ENCODE measurements around the gene METAP1.
"Not testable (repeated sequence)": the region's sequence is repeated elsewhere in the genome, so short reads cannot be mapped to it uniquely, and the experiment has no call there.

The METAP1 gene

DNA sequence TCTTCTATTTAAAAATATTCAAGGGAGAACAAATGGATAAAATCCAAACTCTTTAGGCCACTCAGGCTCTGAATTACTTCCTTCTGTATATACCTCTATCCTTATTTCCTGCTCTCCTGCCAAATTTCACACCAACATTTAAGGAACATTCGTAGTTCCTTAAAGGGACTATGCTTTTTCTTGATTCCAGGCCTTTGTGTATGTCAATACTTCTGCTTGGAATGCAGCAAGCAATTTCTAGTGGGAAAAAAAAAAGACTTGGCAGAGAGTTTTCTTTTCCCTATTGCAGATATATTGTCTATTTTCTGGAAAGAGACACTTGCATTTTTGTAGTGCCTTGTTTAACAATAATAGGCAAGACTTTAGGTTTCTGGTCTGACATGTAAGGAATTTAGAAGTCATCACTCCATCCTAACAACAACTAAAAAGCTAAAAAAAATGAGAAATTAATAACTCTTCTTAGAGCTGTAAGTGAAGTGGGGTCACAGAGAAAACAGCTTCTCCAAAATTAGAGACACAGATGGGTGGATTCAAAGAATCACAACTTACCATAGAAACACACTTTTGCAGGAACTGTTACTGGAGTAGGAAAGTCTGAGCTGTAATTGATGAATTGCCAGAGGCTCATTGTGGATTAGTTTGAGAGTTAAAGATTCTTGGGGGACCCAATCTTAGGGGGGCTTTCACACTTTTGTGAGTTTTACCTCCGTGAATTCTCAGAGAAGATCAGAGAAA lies 95.1 kb downstream of the METAP1 start:
- Histone ChIP-seq H3K4me2 (ENCODE audit: insufficient read depth, low read length) (no peak overlapping the region), H3K79me2 (ENCODE audit: insufficient read depth, low read length) (peaks cover 40% of the 10 kb centered on the region), H3K4me1 (ENCODE audit: insufficient read depth, low read length) (peaks cover 30% of the 10 kb centered on the region), H3K9ac (ENCODE audit: low read depth, low read length) (no peak overlapping the region), H3K9me3 (ENCODE audit: insufficient read depth, low read length, severe bottlenecking) (no peaks in the 10 kb centered on the region), H3K36me3 (ENCODE audit: insufficient read depth, low read length) (peaks cover 3% of the 10 kb centered on the region; the same call in 1 of the 2 replicates), H2AFZ (ENCODE audit: low read depth, low read length) (no peak overlapping the region), H4K20me1 (ENCODE audit: insufficient read depth, low read length) (no peaks in the 10 kb centered on the region), H3K4me3 (ENCODE audit: low read depth in 1 of 2, low read length in 2 of 2) (no peak overlapping the region), H3K27ac (ENCODE audit: low read length) (no peak overlapping the region), H3K27me3 (ENCODE audit: insufficient read depth, low read length, poor library complexity) (no peaks in the 10 kb centered on the region)
- TF ChIP-seq, protein P1, sequence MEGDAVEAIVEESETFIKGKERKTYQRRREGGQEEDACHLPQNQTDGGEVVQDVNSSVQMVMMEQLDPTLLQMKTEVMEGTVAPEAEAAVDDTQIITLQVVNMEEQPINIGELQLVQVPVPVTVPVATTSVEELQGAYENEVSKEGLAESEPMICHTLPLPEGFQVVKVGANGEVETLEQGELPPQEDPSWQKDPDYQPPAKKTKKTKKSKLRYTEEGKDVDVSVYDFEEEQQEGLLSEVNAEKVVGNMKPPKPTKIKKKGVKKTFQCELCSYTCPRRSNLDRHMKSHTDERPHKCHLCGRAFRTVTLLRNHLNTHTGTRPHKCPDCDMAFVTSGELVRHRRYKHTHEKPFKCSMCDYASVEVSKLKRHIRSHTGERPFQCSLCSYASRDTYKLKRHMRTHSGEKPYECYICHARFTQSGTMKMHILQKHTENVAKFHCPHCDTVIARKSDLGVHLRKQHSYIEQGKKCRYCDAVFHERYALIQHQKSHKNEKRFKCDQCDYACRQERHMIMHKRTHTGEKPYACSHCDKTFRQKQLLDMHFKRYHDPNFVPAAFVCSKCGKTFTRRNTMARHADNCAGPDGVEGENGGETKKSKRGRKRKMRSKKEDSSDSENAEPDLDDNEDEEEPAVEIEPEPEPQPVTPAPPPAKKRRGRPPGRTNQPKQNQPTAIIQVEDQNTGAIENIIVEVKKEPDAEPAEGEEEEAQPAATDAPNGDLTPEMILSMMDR (IDR thresholded peaks at IDR 0.05; ENCODE audit: borderline replicate concordance, extremely low read depth, low read length, poor library complexity, severe bottlenecking), result no peak
- TF ChIP-seq EZH2 (IDR thresholded peaks at IDR 0.05; ENCODE audit: borderline replicate concordance, low read depth, low read length, severe bottlenecking), result no peak
- ATAC-seq (ENCODE audit: insufficient read depth, low read depth) (no peak), DNase-seq (no peak)

DNA sequence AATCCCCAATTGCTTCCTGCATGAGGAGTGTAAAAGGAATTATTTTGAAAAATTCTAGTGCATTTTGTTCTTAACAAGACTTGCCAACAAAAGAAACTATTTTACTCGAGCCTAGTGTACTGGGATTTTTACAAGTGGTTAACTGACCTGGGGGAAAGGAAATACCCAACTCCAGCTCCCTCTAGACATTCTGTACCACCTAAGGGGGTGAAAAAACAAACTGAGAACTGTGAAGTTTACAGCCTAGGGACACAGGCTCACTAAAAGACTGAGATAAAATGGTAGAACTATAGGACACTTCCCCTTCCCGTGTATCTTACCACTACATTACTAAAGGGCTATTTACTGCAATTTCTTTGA lies 95.7 kb downstream of the METAP1 start:
- no peaks in the 10 kb centered on the region for H3K9me3 ChIP-seq (ENCODE audit: insufficient read depth, low read length, severe bottlenecking)
- no peak for ATAC-seq (ENCODE audit: insufficient read depth, low read depth)
- no peak overlapping the region for H3K4me3 ChIP-seq (ENCODE audit: low read depth in 1 of 2, low read length in 2 of 2)
- no peaks in the 10 kb centered on the region for H3K36me3 ChIP-seq (ENCODE audit: insufficient read depth, low read length)
- no peak overlapping the region for H3K27ac ChIP-seq (ENCODE audit: low read length)
- H3K9ac ChIP-seq (ENCODE audit: low read depth, low read length), result no peak overlapping the region
- H3K4me2 ChIP-seq (ENCODE audit: insufficient read depth, low read length), result no peak overlapping the region
- DNase-seq, result no peak
- H4K20me1 ChIP-seq (ENCODE audit: insufficient read depth, low read length), result no peaks in the 10 kb centered on the region
- peaks cover 35% of the 10 kb centered on the region for H3K79me2 ChIP-seq (ENCODE audit: insufficient read depth, low read length)
- H3K4me1 ChIP-seq (ENCODE audit: insufficient read depth, low read length), result peaks cover 28% of the 10 kb centered on the region
- no peaks in the 10 kb centered on the region for H3K27me3 ChIP-seq (ENCODE audit: insufficient read depth, low read length, poor library complexity)
- no peak for TF ChIP-seq EZH2 (IDR thresholded peaks at IDR 0.05; ENCODE audit: borderline replicate concordance, low read depth, low read length, severe bottlenecking)
- TF ChIP-seq, protein P1 (IDR thresholded peaks at IDR 0.05; ENCODE audit: borderline replicate concordance, extremely low read depth, low read length, poor library complexity, severe bottlenecking), result no peak
- H2AFZ ChIP-seq (ENCODE audit: low read depth, low read length), result no peak overlapping the region

DNA sequence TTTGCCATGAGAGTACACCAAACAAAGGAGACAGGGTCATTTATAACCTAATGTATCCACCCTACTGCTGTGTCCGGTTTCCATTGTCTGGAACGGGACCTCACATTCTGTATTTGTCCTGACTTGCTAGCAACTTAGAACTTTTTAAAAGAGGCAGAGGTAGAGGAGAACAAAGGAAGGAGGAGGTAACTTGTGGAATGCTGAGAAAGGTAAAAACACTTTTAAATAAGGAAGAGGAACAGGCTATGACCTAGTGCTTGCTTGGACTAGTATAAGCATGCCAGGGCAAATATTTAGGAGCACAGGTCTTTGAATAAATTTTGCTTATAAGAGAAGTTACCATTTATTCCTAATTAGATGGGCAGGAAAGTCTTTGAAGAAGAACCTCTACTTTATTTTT lies 96.3 kb downstream of the METAP1 start:
- H3K36me3 ChIP-seq (ENCODE audit: insufficient read depth, low read length); H3K9ac ChIP-seq (ENCODE audit: low read depth, low read length); H4K20me1 ChIP-seq (ENCODE audit: insufficient read depth, low read length); DNase-seq; H3K27ac ChIP-seq (ENCODE audit: low read length); H3K9me3 ChIP-seq (ENCODE audit: insufficient read depth, low read length, severe bottlenecking); H3K4me3 ChIP-seq (ENCODE audit: low read depth in 1 of 2, low read length in 2 of 2); ATAC-seq (ENCODE audit: insufficient read depth, low read depth); H3K27me3 ChIP-seq (ENCODE audit: insufficient read depth, low read length, poor library complexity); H3K4me2 ChIP-seq (ENCODE audit: insufficient read depth, low read length); H2AFZ ChIP-seq (ENCODE audit: low read depth, low read length): not testable (repeated sequence)
- Histone ChIP-seq H3K79me2 (ENCODE audit: insufficient read depth, low read length) (peaks cover 28% of the 10 kb centered on the region), H3K4me1 (ENCODE audit: insufficient read depth, low read length) (peaks cover 22% of the 10 kb centered on the region)

DNA sequence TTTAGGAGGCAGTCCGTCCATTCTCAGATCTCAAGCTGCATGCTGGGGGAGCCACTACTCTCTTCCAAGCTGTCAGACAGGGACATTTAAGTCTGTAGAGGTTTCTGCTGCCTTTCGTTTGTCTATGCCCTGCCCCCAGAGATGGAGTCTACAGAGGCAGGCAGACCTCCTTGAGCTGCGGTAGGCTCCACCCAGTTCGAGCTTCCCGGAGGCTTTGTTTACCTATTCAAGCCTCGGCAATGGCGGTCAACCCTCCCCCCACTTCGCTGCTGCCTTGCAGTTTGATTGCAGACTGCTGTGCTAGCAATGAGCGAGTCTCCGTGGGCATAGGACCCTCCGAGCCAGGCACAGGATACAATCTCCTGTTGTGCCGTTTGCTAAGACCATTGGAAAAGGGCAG lies 103.8 kb downstream of the METAP1 start:
- Histone ChIP-seq H3K4me3 (ENCODE audit: low read depth in 1 of 2, low read length in 2 of 2) (no peak overlapping the region), H3K4me1 (ENCODE audit: insufficient read depth, low read length) (no peaks in the 10 kb centered on the region), H3K36me3 (ENCODE audit: insufficient read depth, low read length) (no peaks in the 10 kb centered on the region), H4K20me1 (ENCODE audit: insufficient read depth, low read length) (no peaks in the 10 kb centered on the region), H3K27ac (ENCODE audit: low read length) (no peak overlapping the region), H3K9ac (ENCODE audit: low read depth, low read length) (no peak overlapping the region), H3K4me2 (ENCODE audit: insufficient read depth, low read length) (no peak overlapping the region), H3K9me3 (ENCODE audit: insufficient read depth, low read length, severe bottlenecking) (no peaks in the 10 kb centered on the region), H2AFZ (ENCODE audit: low read depth, low read length) (no peak overlapping the region), H3K79me2 (ENCODE audit: insufficient read depth, low read length) (no peaks in the 10 kb centered on the region), H3K27me3 (ENCODE audit: insufficient read depth, low read length, poor library complexity) (no peaks in the 10 kb centered on the region)
- TF ChIP-seq, protein P1 (IDR thresholded peaks at IDR 0.05; ENCODE audit: borderline replicate concordance, extremely low read depth, low read length, poor library complexity, severe bottlenecking), result no peak
- no peak for TF ChIP-seq EZH2 (IDR thresholded peaks at IDR 0.05; ENCODE audit: borderline replicate concordance, low read depth, low read length, severe bottlenecking)
- ATAC-seq (ENCODE audit: insufficient read depth, low read depth), result no peak
- DNase-seq, result no peak

DNA sequence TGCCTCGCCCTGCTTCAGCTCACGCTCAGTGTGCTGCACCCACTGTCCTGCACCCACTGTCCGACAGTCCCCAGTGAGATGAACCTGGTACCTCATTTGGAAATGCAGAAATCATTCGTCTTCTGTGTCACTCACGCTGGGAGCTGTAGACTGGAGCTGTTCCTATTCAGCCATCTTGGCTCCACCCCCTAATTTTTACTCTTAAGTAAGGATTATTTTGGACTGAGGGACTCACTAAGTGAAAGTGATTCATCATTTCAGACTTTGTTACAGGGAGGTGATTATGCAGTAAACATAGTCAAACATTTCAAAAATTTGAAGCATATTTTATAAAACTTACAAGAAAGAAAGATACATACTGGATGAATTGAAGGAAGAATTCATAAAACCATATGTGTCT lies 104.3 kb downstream of the METAP1 start:
- H3K27ac ChIP-seq (ENCODE audit: low read length); ATAC-seq (ENCODE audit: insufficient read depth, low read depth); DNase-seq; H3K9me3 ChIP-seq (ENCODE audit: insufficient read depth, low read length, severe bottlenecking); H3K4me2 ChIP-seq (ENCODE audit: insufficient read depth, low read length); H3K4me1 ChIP-seq (ENCODE audit: insufficient read depth, low read length); H4K20me1 ChIP-seq (ENCODE audit: insufficient read depth, low read length); H2AFZ ChIP-seq (ENCODE audit: low read depth, low read length); H3K27me3 ChIP-seq (ENCODE audit: insufficient read depth, low read length, poor library complexity); H3K79me2 ChIP-seq (ENCODE audit: insufficient read depth, low read length); H3K9ac ChIP-seq (ENCODE audit: low read depth, low read length); H3K4me3 ChIP-seq (ENCODE audit: low read depth in 1 of 2, low read length in 2 of 2); H3K36me3 ChIP-seq (ENCODE audit: insufficient read depth, low read length): not testable (repeated sequence)
